K562 (cell line): ENCODE data around the gene HYAL3. TPM values are rescaled to one million over a fixed set of nuclear protein-coding genes. Genes with fewer than 3 reads are reported as not detected.

Experiments
- CAMTA2 ChIP-seq: fragments of 250-450 bp; sonication (Bioruptor Pico); conservative IDR thresholded peaks from 2 replicates; pipeline ENCODE4 v1.5.1; 2022
- CHD2 ChIP-seq: IDR thresholded peaks from 2 replicates; pipeline ENCODE4 v1.6.1; 2011; ENCODE audit warnings: low read depth, low read length
- FIP1L1 ChIP-seq: fragments of 200-400 bp; formaldehyde crosslinking; IDR thresholded peaks from 2 replicates; pipeline ENCODE4 v1.6.1; 2018; ENCODE audit warnings: mild to moderate bottlenecking, low read depth, low read length; ENCODE audit not compliant: poor library complexity, severe bottlenecking
- HNRNPL ChIP-seq: fragments of 200-400 bp; formaldehyde crosslinking; IDR thresholded peaks from 2 replicates; pipeline ENCODE4 v1.6.1; 2017; ENCODE audit warnings: low read depth, mild to moderate bottlenecking, low read length
- LARP7 ChIP-seq: fragments of 450-650 bp; IDR thresholded peaks from 2 replicates; pipeline ENCODE4 v1.6.1; 2016
- MEF2A ChIP-seq: IDR thresholded peaks from 2 replicates; pipeline ENCODE4 v1.6.1; 2011; ENCODE audit warnings: low read depth, mild to moderate bottlenecking, low read length, moderate library complexity; ENCODE audit not compliant: control insufficient read depth
- NBN ChIP-seq: fragments of 450-650 bp; IDR thresholded peaks from 2 replicates; pipeline ENCODE4 v1.6.1; 2016; ENCODE audit warnings: low read depth, mild to moderate bottlenecking
- NFIX ChIP-seq: fragments of 250-450 bp; sonication (Bioruptor Pico); IDR thresholded peaks from 2 replicates; pipeline ENCODE4 v1.4.0; 2020; ENCODE audit warnings: low read depth, mild to moderate bottlenecking, moderate library complexity
- PRDM10 ChIP-seq: fragments of 450-650 bp; IDR thresholded peaks from 2 replicates; pipeline ENCODE4 v1.6.1; 2018; ENCODE audit not compliant: partially characterized antibody
- RBM25 ChIP-seq: fragments of 200-400 bp; formaldehyde crosslinking; IDR thresholded peaks from 2 replicates; pipeline ENCODE4 v1.6.1; 2018; ENCODE audit warnings: low read length, low read depth, moderate library complexity; ENCODE audit not compliant: severe bottlenecking
- SNIP1 ChIP-seq: fragments of 450-650 bp; IDR thresholded peaks from 2 replicates; pipeline ENCODE4 v1.7.1; 2017; ENCODE audit warnings: low read depth, mild to moderate bottlenecking
- STAT6 ChIP-seq: sonication (generic); formaldehyde crosslinking; IDR thresholded peaks from 2 replicates; pipeline ENCODE4 v1.8.1; 2023; ENCODE audit warnings: mild to moderate bottlenecking, missing genetic modification reagents
- TBP ChIP-seq: optimal IDR thresholded peaks from 2 replicates; pipeline ENCODE3; 2011; ENCODE audit warnings: low read depth, low read length, improper control_type of control experiment
- TCF15 ChIP-seq: fragments of 250-450 bp; sonication (Bioruptor Pico); IDR thresholded peaks from 2 replicates; pipeline ENCODE4 v1.8.0; 2022; ENCODE audit warnings: moderate library complexity, mild to moderate bottlenecking, inconsistent platforms
- ZNF324 ChIP-seq: fragments of 250-450 bp; sonication (Bioruptor Pico); IDR thresholded peaks from 2 replicates; pipeline ENCODE4 v1.4.0; 2020; ENCODE audit warnings: mild to moderate bottlenecking
- ZNF609 ChIP-seq: sonication (generic); formaldehyde crosslinking; IDR thresholded peaks from 2 replicates; pipeline ENCODE4 v1.8.1; 2023; ENCODE audit warnings: missing genetic modification reagents, mild to moderate bottlenecking, borderline replicate concordance
- polyA plus RNA-seq, 8 experiments: library from polyadenylated mRNA; depleted of rRNA in 4 of 8; stranded (reverse) in 5 of 8; unstranded in 3 of 8; fragments of >200 nt; fragmentation: Nextera tagmentation in 2 of 8; fragmentation: Illumina TruSeq in 1 of 8; extraction: Ambion mirVana in 2 of 8; extraction: Trizol in 1 of 8; gene quantifications; 2 replicates each; pipeline versions ENCODE4 v1.2.1 to v1.2.3, GENCODE V29; 2011 to 2014; ENCODE audit warnings: inconsistent platforms in 1 of 8, missing spikeins in 1 of 8
- total RNA-seq, 7 experiments: library from RNA; depleted of rRNA in 6 of 7; stranded (reverse); fragments of >200 nt in 6 of 7; fragmentation: Illumina TruSeq in 2 of 7; extraction: Trizol in 2 of 7; gene quantifications; 2 replicates each; pipeline versions ENCODE4 v1.2.1 to v1.2.3, GENCODE V29; 2011 to 2021; ENCODE audit warnings: low replicate concordance in 1 of 7

Gene HYAL3
- total and polyA plus RNA-seq, 9 of the 15 experiments (the other 6 are each of a cell fraction or from before 2014, with no cell fraction given): 0.38 to 9.1 (median 6.8) TPM

GRCh38 chr3:50327943-50328691, 28.9 kb upstream of the HYAL3 start, which contains the start of gene TUSC2 (continued):
- TF ChIP-seq ZNF609 (no peak), NFIX (CRISPR knock-in tag) (no peak), ZNF324 (CRISPR knock-in tag) (no peak), FIP1L1 (peak; percentile 79), MEF2A (no peak), RBM25 (peak; percentile 46), HNRNPL (no peak), CAMTA2 (CRISPR knock-in tag) (no peak), TBP (no peak), STAT6 (CRISPR knock-in tag) (no peak), TCF15 (CRISPR knock-in tag) (no peak), SNIP1 (no peak), LARP7 (no peak), NBN (no peak), CHD2 (peak; percentile 63), PRDM10 (no peak)
